T-helper 2 cell treated with Interferon-gamma antibody and Interleukin-4, amounts not matched to agents 100 ng/mL and 5 ng/mL, for 36 hours (primary cell): Measurements from ENCODE around the gene CDK17. TPM values are rescaled to one million over a fixed set of nuclear protein-coding genes. Genes with fewer than 3 reads are reported as not detected.
"Not testable (repeated sequence)": the region's sequence is repeated elsewhere in the genome, so short reads cannot be mapped to it uniquely, and the experiment has no call there.

ENCODE experiments used
- intact Hi-C: fragments of 100-400 bp; cut with micrococcal nuclease; formaldehyde crosslinking; loops from one replicate; pipeline ENCODE4 v1.15.1; 2023
- total RNA-seq: library from RNA; stranded (reverse); gene quantifications from 2 replicates; pipeline ENCODE4 v1.2.3, GENCODE V29; 2022

Gene CDK17
- total RNA-seq: 36.9 and 42.6 TPM in 2 replicates

GRCh38 chr12:96399919-96400630, at the start of gene CDK17:
Gene CDK17, minus strand, starts transcription at chr12:96400439. Its CDS starts 65,603 bp downstream, at chr12:96334836.
- intact Hi-C loops: loop anchor here (1.0 to 10.0 kb wide), 8 partner anchors 22 to 851 kb away; partner anchors contain the start of gene NEDD1

GRCh38 chr12:96448300-96448699, 48.1 kb upstream of the CDK17 start:
- intact Hi-C loops: loop anchor here (5.0 to 10.0 kb wide), 3 partner anchors 54 to 593 kb away; partner anchors contain the start of genes LTA4H and SNRPF

DNA sequence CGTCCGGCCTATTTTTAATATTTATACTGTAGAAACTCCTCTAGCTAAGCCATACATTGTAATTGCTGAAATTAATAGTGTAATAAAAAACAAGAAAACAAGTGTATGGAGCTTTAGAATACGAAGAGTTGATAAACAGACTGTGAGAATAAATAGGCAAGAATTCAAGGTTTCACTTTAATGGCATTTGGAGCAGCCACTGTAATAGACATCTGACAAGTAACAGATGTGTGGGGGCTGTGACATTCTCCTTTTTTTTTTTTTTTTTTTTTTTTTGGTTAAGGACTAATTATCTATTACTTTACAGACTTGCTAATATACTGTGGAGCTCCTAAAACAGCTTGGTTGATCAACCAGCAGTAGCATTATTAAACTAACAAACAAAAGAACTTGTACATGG, 47.0 kb upstream of the CDK17 start:
- intact Hi-C loops: loop anchor here (5.0 to 10.0 kb wide), 3 partner anchors 55 to 592 kb away; partner anchors contain the start of genes LTA4H and SNRPF

DNA sequence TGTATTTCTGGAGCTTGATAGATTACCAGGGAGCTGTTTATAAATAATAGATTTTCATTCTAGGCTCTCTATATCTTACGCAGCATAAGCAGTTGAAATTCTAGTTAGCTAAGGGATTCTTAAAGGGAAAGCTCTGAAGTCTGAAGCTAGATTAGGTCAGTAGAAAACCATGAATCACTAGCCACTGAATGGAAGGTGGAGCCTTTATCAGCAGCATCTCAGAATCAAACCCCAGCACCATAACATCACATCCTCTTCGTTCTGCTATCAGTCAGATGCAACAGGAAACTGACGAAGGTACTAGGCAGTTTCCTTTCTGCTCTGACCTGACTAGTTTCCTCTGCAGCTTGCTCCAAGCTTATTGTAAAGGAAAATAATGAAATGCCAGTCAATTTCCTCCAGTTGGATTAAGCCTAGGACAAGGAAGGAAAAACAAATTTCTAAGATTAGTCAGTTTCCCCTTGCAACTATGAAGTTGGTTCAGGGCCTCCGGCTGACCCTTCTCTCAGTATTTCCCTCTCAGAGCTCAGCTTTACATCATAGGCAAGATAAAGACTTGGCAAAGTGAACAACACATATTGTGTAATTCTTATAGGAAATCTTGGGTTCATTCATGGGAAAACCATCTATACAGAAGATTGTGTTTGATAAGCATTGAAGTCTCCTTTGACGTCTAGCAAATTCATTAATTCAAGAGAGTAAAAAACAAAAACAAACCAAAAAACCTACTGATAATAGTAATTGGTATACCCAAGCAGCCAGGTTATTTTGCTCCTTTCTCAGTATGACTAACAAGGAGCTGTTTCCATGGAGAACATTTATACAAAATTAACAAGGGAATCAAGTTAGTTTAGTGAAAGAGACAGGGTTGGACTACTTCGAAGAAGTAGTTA, 45.7 kb upstream of the CDK17 start:
- intact Hi-C loops: loop anchor here (1.0 to 10.0 kb wide), 11 partner anchors 12 to 591 kb away; partner anchors contain the start of genes CFAP54, LTA4H, NEDD1 and SNRPF

DNA sequence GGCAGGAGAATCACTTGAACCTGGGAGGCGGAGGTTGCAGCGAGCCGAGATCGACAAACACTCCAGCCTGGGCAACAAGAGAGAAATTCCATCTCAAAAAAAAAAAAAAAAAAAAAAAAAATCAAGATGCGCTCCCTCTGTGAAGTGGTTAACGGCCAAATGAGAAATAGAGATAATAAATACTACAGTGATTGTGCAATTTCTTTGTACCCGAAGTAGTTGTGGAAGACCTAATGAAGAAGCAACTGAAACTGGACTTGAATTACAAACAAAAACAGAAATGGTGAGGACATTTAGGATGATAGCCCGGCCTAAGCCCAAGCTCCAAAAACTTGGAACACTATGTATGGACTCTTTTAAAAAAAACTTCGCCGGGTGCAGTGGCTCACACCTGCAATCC, 44.2 kb upstream of the CDK17 start:
- intact Hi-C loops: loop anchor here (10.0 kb wide), 1 partner anchor 590 kb away; the partner anchor contains the start of gene SNRPF

- intact Hi-C loops: loop anchor here (10.0 kb wide), 1 partner anchor 588 kb away; the partner anchor contains the start of gene SNRPF
These were observed 42.7 kb upstream of the CDK17 start for GRCh38 chr12:96442906-96443305.

- intact Hi-C loops: loop anchor here (10.0 kb wide), 1 partner anchor 587 kb away; the partner anchor contains the start of gene SNRPF
These were observed 41.6 kb upstream of the CDK17 start for GRCh38 chr12:96441816-96442215.

GRCh38 chr12:96438330-96438729, 38.1 kb upstream of the CDK17 start:
- intact Hi-C loops: no loop called here

GRCh38 chr12:96437171-96437445, 36.9 kb upstream of the CDK17 start:
- intact Hi-C loops: no loop called here

DNA sequence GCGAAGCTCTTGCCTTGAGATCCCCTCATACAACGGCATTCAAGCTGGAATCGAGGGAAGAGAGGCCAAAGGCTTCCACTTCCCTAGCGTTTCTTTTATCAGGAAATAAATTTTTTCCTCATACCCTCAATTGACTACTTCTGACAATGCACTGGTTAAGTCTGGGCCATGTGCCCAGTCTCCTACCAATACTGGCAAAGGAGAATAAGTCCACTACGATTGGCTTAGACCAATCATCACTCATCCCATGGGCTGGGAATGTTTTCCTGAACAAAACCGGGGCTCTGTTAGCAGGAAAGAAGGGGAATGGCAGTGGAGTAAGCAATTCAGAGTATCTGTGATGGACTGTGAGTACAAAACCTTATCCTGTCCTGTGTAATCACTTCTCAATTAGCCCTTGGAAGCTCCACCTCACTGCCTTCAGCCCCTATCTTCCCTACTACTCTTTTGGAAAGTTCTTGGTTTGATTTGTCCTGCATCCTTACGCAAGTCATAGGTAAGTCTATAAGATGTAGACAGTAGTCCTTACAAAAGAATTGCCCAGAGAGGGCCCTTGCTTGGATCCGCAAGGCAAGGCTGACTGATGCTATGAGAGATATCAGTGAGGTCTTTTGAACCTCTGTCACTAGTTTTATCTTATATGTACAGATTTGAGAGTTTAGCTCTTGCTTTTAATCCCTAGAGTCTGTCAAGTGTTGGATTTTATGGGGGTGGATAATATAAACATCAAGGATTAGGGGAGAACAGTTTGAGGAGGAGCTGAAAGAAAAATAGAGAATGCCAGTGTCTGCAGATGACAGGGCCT, 36.3 kb upstream of the CDK17 start:
- intact Hi-C loops: no loop called here

DNA sequence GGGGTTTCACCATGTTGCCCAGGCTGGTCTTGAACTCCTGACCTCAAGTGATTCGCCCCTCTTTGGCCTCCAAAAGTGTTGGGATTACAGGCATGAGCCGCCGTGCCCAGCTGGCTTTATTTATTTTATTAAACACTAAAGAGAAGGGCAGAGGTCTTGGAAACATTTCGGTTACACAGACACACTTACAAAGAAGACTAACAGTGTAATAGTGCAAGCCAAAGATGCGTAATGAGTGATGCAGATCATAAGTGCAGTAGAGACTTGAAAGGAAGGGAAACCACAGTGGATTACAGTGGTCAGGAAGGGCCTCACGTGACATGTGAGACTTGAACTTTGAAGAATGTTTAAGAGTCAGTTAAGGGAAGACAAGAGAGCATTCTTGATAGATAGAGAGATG, 33.9 kb upstream of the CDK17 start:
- intact Hi-C loops: loop anchor here (1.0 kb wide), 3 partner anchors 11 to 51 kb away; no protein-coding TSS in a partner anchor

DNA sequence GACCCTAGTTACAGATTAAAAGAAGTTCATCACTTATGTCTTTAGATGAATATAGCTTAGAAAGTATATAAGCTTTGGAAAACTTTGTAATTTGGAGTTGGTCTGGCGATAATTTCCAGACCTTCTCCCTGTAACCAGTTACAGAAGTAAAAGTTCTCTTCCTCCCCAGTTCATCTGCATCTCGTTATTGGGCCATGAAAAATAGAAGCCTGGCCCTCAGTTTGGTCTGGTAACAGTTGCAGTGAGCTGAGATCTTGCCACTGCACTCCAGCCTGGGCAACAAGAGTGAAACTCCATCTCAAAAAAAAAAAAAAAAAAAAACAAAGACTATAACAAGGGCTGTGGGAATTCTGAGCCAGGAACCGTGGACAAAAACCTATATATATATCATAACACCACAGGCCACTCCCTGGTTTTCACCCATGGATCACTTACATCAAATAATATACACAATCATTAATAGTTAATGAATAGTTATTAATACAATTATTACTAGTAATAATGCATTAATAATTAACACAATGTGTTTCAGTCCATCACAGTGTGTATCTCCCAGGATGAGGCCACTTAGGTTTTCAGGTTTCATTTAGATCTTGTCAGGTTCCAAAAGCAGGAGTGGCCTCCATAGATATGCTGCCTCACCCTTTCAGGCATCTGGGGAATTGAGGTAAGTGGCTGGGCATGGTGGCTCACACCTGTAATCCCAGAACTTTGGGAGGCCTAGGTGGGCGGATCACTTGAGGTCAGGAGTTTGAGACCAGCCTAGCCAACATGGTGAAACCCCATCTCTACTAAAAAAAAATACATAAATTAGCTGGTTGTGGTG, 32.5 kb upstream of the CDK17 start:
- intact Hi-C loops: not testable (repeated sequence)

GRCh38 chr12:96431067-96431466, 30.8 kb upstream of the CDK17 start:
- intact Hi-C loops: no loop called here

- intact Hi-C loops: no loop called here
These were observed 27.1 kb upstream of the CDK17 start for GRCh38 chr12:96427269-96427729.

DNA sequence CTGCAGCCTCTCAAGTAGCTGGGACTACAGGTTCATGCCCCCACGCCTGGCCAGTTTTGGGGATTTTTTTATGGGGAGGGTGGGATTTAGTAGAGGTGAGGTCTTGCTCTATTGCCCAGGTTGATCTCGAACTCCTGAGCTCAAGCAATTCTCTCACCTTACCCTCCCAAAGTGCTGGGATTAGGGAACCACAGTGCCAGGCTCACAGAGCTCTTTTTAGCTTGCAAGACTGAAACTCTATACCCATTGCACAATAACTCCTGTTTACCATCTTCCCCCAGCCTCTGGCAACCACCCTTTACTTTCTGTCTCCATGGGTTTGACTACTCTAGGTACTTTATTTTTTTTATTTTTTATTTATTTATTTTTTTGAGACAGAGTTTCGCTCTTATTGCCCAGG, 25.7 kb upstream of the CDK17 start:
- intact Hi-C loops: no loop called here

- intact Hi-C loops: no loop called here
These were observed 25.1 kb upstream of the CDK17 start for GRCh38 chr12:96425321-96425720.

GRCh38 chr12:96424601-96425000, 24.4 kb upstream of the CDK17 start:
- intact Hi-C loops: no loop called here

GRCh38 chr12:96422192-96422591, 22.0 kb upstream of the CDK17 start:
- intact Hi-C loops: no loop called here

- intact Hi-C loops: loop anchor here (1.0 kb wide), 1 partner anchor 24 kb away; no protein-coding TSS in a partner anchor
These were observed 20.8 kb upstream of the CDK17 start for GRCh38 chr12:96421014-96421413.

- intact Hi-C loops: no loop called here
These were observed 20.1 kb upstream of the CDK17 start for GRCh38 chr12:96420277-96420835.
